Measurements from ENCODE around the gene RGL3.

DNA sequence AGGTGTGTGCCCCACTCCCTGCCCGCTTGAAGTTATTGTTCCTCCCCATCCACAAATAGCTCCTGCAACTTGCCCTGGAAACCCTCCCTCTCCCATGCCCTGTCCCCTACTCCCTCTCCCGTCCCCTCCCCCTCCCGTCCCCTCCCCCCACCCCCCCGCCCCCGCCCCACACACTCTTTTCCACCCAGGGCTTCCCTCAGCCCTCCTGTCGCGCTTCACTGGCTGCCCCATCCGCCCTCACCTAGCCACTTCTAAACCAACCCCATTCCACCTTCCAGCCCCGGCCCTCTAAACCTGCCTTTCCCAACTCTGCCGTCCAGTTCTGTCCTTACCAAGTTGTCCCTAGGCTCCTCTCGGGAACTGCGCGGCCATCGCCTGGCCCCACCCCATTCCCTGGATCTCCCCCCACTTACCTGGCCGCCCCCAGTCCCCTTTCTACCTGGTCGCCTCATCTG is 993 bp downstream of the RGL3 start:
- TF ChIP-seq, protein P1, sequence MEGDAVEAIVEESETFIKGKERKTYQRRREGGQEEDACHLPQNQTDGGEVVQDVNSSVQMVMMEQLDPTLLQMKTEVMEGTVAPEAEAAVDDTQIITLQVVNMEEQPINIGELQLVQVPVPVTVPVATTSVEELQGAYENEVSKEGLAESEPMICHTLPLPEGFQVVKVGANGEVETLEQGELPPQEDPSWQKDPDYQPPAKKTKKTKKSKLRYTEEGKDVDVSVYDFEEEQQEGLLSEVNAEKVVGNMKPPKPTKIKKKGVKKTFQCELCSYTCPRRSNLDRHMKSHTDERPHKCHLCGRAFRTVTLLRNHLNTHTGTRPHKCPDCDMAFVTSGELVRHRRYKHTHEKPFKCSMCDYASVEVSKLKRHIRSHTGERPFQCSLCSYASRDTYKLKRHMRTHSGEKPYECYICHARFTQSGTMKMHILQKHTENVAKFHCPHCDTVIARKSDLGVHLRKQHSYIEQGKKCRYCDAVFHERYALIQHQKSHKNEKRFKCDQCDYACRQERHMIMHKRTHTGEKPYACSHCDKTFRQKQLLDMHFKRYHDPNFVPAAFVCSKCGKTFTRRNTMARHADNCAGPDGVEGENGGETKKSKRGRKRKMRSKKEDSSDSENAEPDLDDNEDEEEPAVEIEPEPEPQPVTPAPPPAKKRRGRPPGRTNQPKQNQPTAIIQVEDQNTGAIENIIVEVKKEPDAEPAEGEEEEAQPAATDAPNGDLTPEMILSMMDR (IDR thresholded peaks at IDR 0.05 in 8 of 11, conservative IDR thresholded peaks at IDR 0.05 in 3 of 11), result no peak
- TF ChIP-seq POLR2A (IDR thresholded peaks at IDR 0.05), result no peak
